Breast epithelium (tissue), 3 donors: Measurements from ENCODE around the gene NECTIN4.

Experiments used
- CTCF ChIP-seq, 3 donors: fragments of 450-650 bp; IDR thresholded peaks; one replicate each; pipeline ENCODE4 v1.5.1; 2016 to 2017; ENCODE audit warnings: antibody characterized with exemption in 3 of 3, mild to moderate bottlenecking in 3 of 3, moderate library complexity in 3 of 3
- POLR2A ChIP-seq: fragments of 450-650 bp; IDR thresholded peaks from one replicate; pipeline ENCODE4 v1.6.1; 2016; ENCODE audit warnings: antibody characterized with exemption, mild to moderate bottlenecking, moderate library complexity

DNA sequence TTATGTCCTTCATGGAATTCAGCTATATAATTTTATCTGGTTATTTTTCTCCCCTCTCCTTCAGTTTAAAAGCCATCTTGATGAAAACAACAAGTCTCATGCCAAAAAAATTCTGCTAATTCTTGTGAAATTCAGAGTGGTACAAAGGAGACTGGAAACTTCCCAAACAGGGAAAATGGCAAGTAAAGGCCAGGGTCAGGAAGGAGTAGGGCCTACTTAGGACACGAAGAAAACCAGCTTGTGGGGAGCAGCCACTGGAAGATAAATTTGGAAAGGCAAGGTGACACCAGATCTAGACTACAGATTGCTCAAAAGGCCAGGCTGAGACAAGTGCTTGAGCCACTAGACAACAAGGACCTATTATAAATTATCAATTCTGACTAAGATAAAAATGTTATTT is 56.9 kb downstream of the NECTIN4 start:
- TF ChIP-seq CTCF (IDR thresholded peaks at IDR 0.05) (no peak), POLR2A (no peak)
